Large intestine (tissue), 12 donors: ENCODE data around the gene FOXD4L6. TPM values are rescaled to one million over a fixed set of nuclear protein-coding genes. Genes with fewer than 3 reads are reported as not detected.
"Not testable (repeated sequence)": the region's sequence is repeated elsewhere in the genome, so short reads cannot be mapped to it uniquely, and the experiment has no call there.

Experiments
- DNase-seq, 2 donors: peaks; one replicate each; pipeline versions ENCODE4 v3.0.0 to v3.0.0-alpha.2; 2013
- H3K27ac ChIP-seq: one replicate; pipeline ENCODE4 v1.5.1; 2013; ENCODE audit warnings: low read length
- H3K27me3 ChIP-seq: 2 replicates; pipeline ENCODE4 v1.6.1; 2013; ENCODE audit warnings: low read length; ENCODE audit not compliant: control insufficient read depth, insufficient read depth
- H3K36me3 ChIP-seq: 2 replicates; pipeline ENCODE4 v1.6.1; 2013; ENCODE audit warnings: low read length; ENCODE audit not compliant: control insufficient read depth, insufficient read depth
- H3K4me1 ChIP-seq: one replicate; pipeline ENCODE4 v1.6.1; 2013; ENCODE audit warnings: low read length; ENCODE audit not compliant: control insufficient read depth, insufficient read depth
- H3K4me3 ChIP-seq: one replicate; pipeline ENCODE4 v1.5.1; 2013; ENCODE audit warnings: low read length
- H3K9me3 ChIP-seq: one replicate; pipeline ENCODE4 v1.6.1; 2013; ENCODE audit warnings: mild to moderate bottlenecking, low read depth, low read length, moderate library complexity; ENCODE audit not compliant: control insufficient read depth
- WGBS: methylation state at CpG from one replicate; pipeline ENCODE4 v1.1.5; 2013; ENCODE audit warnings: low lambda C conversion rate; ENCODE audit not compliant: insufficient coverage; 5-methylcytosine and 5-hydroxymethylcytosine counted together
- long read RNA-seq, 11 donors: transcript quantifications; one replicate each; lab custom pipeline, GENCODE V29; 2026
- polyA plus RNA-seq: library from polyadenylated mRNA; unstranded; fragments of 120-200 nt; gene quantifications from one replicate; pipeline ENCODE4 v1.2.1, GENCODE V29; 2013

The FOXD4L6 gene
- 0.06 TPM for polyA plus RNA-seq
- long read RNA-seq, donor 1, result 0 reads
- long read RNA-seq, donor 2, result 0 reads
- long read RNA-seq, donor 3, result 0 reads
- long read RNA-seq, donor 4, result 0 reads
- long read RNA-seq, donor 5, result 0 reads
- long read RNA-seq, donor 6, result 0 reads
- long read RNA-seq, donor 7, result 0 reads
- long read RNA-seq, donor 8, result 0 reads
- long read RNA-seq, donor 9, result 0 reads
- long read RNA-seq, donor 10, result 0 reads
- long read RNA-seq, donor 11, result 0 reads

GRCh38 chr9:41128581-41128980, at the start of gene FOXD4L6:
Gene FOXD4L6 (minus strand): TSS chr9:41128681. CDS start chr9:41128383, 298 bp downstream.
- not testable (repeated sequence) for H3K27ac ChIP-seq, DNase-seq
- WGBS, result no CpG with 5 or more reads among the region's 15 CpGs

GRCh38 chr9:41174994-41175393, 46.5 kb upstream of the FOXD4L6 start:
- no CpG with 5 or more reads among the region's 4 CpGs for WGBS

More at GRCh38 chr9:41128581-41128980, at the start of gene FOXD4L6:
- H3K36me3 ChIP-seq, H3K27me3 ChIP-seq, H3K4me3 ChIP-seq, H3K9me3 ChIP-seq, H3K4me1 ChIP-seq: not testable (repeated sequence)

GRCh38 chr9:41150116-41150515, 21.6 kb upstream of the FOXD4L6 start:
- H3K27me3 ChIP-seq, H3K4me3 ChIP-seq, H3K27ac ChIP-seq, H3K9me3 ChIP-seq, DNase-seq, H3K4me1 ChIP-seq, H3K36me3 ChIP-seq: not testable (repeated sequence)
- no CpG with 5 or more reads among the region's 18 CpGs for WGBS

More at GRCh38 chr9:41174994-41175393, 46.5 kb upstream of the FOXD4L6 start:
- not testable (repeated sequence) for H3K4me1 ChIP-seq, H3K36me3 ChIP-seq, H3K9me3 ChIP-seq, H3K27me3 ChIP-seq, H3K27ac ChIP-seq, H3K4me3 ChIP-seq
- DNase-seq, result peak in 1 of 2 donors; percentile 0

- not testable (repeated sequence) for H3K4me3 ChIP-seq, H3K9me3 ChIP-seq, H3K4me1 ChIP-seq, H3K27me3 ChIP-seq, H3K36me3 ChIP-seq, DNase-seq, H3K27ac ChIP-seq
- no CpG with 5 or more reads among the region's 2 CpGs for WGBS
Measured at GRCh38 chr9:41141878-41142277, 13.4 kb upstream of the FOXD4L6 start.

GRCh38 chr9:41126746-41127446, 1.6 kb downstream of the FOXD4L6 start:
- not testable (repeated sequence) for H3K36me3 ChIP-seq, DNase-seq, H3K4me1 ChIP-seq, H3K27me3 ChIP-seq, H3K9me3 ChIP-seq, H3K4me3 ChIP-seq, H3K27ac ChIP-seq
- WGBS, result no CpG with 5 or more reads among the region's 45 CpGs

GRCh38 chr9:41125936-41126335, 2.5 kb downstream of the FOXD4L6 start:
- WGBS, result no CpG with 5 or more reads among the region's 3 CpGs
- not testable (repeated sequence) for H3K4me3 ChIP-seq, H3K4me1 ChIP-seq, H3K27ac ChIP-seq, H3K27me3 ChIP-seq, H3K36me3 ChIP-seq, DNase-seq, H3K9me3 ChIP-seq

GRCh38 chr9:41125109-41125658, 3.3 kb downstream of the FOXD4L6 start:
- not testable (repeated sequence) for DNase-seq, H3K27me3 ChIP-seq, H3K9me3 ChIP-seq, H3K36me3 ChIP-seq, H3K27ac ChIP-seq, H3K4me3 ChIP-seq, H3K4me1 ChIP-seq
- no CpG with 5 or more reads among the region's 21 CpGs for WGBS

GRCh38 chr9:41124250-41125108, 4.0 kb downstream of the FOXD4L6 start:
- H3K4me3 ChIP-seq, H3K4me1 ChIP-seq, H3K9me3 ChIP-seq, H3K27ac ChIP-seq, H3K36me3 ChIP-seq, DNase-seq, H3K27me3 ChIP-seq: not testable (repeated sequence)
- WGBS, result no CpG with 5 or more reads among the region's 52 CpGs

GRCh38 chr9:41123812-41124211, 4.7 kb downstream of the FOXD4L6 start:
- not testable (repeated sequence) for H3K4me1 ChIP-seq, H3K36me3 ChIP-seq, H3K27ac ChIP-seq, DNase-seq, H3K9me3 ChIP-seq, H3K27me3 ChIP-seq, H3K4me3 ChIP-seq
- WGBS, result no CpG with 5 or more reads among the region's 33 CpGs

- not testable (repeated sequence) for H3K9me3 ChIP-seq, H3K27ac ChIP-seq, H3K27me3 ChIP-seq, H3K4me3 ChIP-seq, H3K4me1 ChIP-seq, H3K36me3 ChIP-seq, DNase-seq
- no CpG with 5 or more reads among the region's 32 CpGs for WGBS
Measured at GRCh38 chr9:41123396-41123795, 5.1 kb downstream of the FOXD4L6 start.
